T-helper 2 cell treated with Interferon-gamma antibody and Interleukin-4, amounts not matched to agents 5 μg/mL and 100 μg/mL, for 36 hours (primary cell): ENCODE measurements around the gene BCAR1.
A peak's percentile ranks its signal among the peaks of the same experiment; 100 is the strongest.
"Not testable (repeated sequence)": the region's sequence is repeated elsewhere in the genome, so short reads cannot be mapped to it uniquely, and the experiment has no call there.

Experiments
- DNase-seq: peaks from one replicate; pipeline ENCODE4 v3.0.0; 2021; ENCODE audit warnings: low spot score
- H3K27ac Mint-ChIP-seq: one replicate; pipeline ENCODE4 v1.8.0; 2021; ENCODE audit warnings: mild to moderate bottlenecking, mixed read lengths
- H3K27me3 Mint-ChIP-seq: one replicate; pipeline ENCODE4 v1.8.0; 2021; ENCODE audit warnings: low read depth, mixed read lengths
- H3K36me3 Mint-ChIP-seq: one replicate; pipeline ENCODE4 v1.8.0; 2021; ENCODE audit warnings: low read depth, mixed read lengths
- H3K4me1 Mint-ChIP-seq: one replicate; pipeline ENCODE4 v1.8.0; 2021; ENCODE audit warnings: low read depth, mixed read lengths
- H3K4me3 Mint-ChIP-seq: one replicate; pipeline ENCODE4 v1.8.0; 2022; ENCODE audit warnings: mild to moderate bottlenecking, moderate library complexity, mixed read lengths
- H3K9me3 Mint-ChIP-seq: one replicate; pipeline ENCODE4 v1.8.0; 2021; ENCODE audit warnings: mixed read lengths

Gene BCAR1

GRCh38 chr16:75281826-75282225, 30.4 kb upstream of the BCAR1 start:
- no peak overlapping the region for H3K27ac Mint-ChIP-seq
- H3K4me1 Mint-ChIP-seq: no peaks in the 10 kb centered on the region
- no peak overlapping the region for H3K4me3 Mint-ChIP-seq
- no peaks in the 10 kb centered on the region for H3K9me3 Mint-ChIP-seq
- H3K36me3 Mint-ChIP-seq: peaks cover 4% of the 10 kb centered on the region
- H3K27me3 Mint-ChIP-seq: peaks cover 37% of the 10 kb centered on the region
- DNase-seq: no peak

GRCh38 chr16:75281009-75281408, 29.6 kb upstream of the BCAR1 start:
- H3K9me3 Mint-ChIP-seq, DNase-seq, H3K27ac Mint-ChIP-seq, H3K4me1 Mint-ChIP-seq, H3K36me3 Mint-ChIP-seq, H3K4me3 Mint-ChIP-seq: not testable (repeated sequence)
- H3K27me3 Mint-ChIP-seq: peaks cover 34% of the 10 kb centered on the region

- Mint-ChIP-seq H3K27me3 (peaks cover 30% of the 10 kb centered on the region), H3K4me1 (no peaks in the 10 kb centered on the region), H3K36me3 (no peaks in the 10 kb centered on the region), H3K4me3 (no peak overlapping the region), H3K27ac (no peak overlapping the region), H3K9me3 (no peaks in the 10 kb centered on the region)
- no peak for DNase-seq
These were observed 28.9 kb upstream of the BCAR1 start for GRCh38 chr16:75280331-75280804.

- H3K27me3 Mint-ChIP-seq: peaks cover 35% of the 10 kb centered on the region
- H3K36me3 Mint-ChIP-seq: no peaks in the 10 kb centered on the region
- H3K27ac Mint-ChIP-seq: no peak overlapping the region
- no peaks in the 10 kb centered on the region for H3K4me1 Mint-ChIP-seq
- no peak overlapping the region for H3K4me3 Mint-ChIP-seq
- no peak for DNase-seq
- no peaks in the 10 kb centered on the region for H3K9me3 Mint-ChIP-seq
These were observed 27.9 kb upstream of the BCAR1 start for GRCh38 chr16:75279305-75279704.

GRCh38 chr16:75273054-75273925, 21.9 kb upstream of the BCAR1 start:
- Mint-ChIP-seq H3K9me3 (no peaks in the 10 kb centered on the region), H3K4me3 (no peak overlapping the region), H3K36me3 (no peaks in the 10 kb centered on the region), H3K4me1 (no peaks in the 10 kb centered on the region), H3K27me3 (peaks cover 23% of the 10 kb centered on the region), H3K27ac (no peak overlapping the region)
- DNase-seq: no peak

GRCh38 chr16:75272629-75273028, 21.2 kb upstream of the BCAR1 start:
- H3K4me1 Mint-ChIP-seq, H3K36me3 Mint-ChIP-seq, DNase-seq, H3K27ac Mint-ChIP-seq, H3K4me3 Mint-ChIP-seq, H3K9me3 Mint-ChIP-seq: not testable (repeated sequence)
- peaks cover 23% of the 10 kb centered on the region for H3K27me3 Mint-ChIP-seq

- no peak for DNase-seq
- no peak overlapping the region for H3K4me3 Mint-ChIP-seq
- no peaks in the 10 kb centered on the region for H3K36me3 Mint-ChIP-seq
- no peaks in the 10 kb centered on the region for H3K9me3 Mint-ChIP-seq
- no peak overlapping the region for H3K27ac Mint-ChIP-seq
- no peaks in the 10 kb centered on the region for H3K4me1 Mint-ChIP-seq
- H3K27me3 Mint-ChIP-seq: peaks cover 25% of the 10 kb centered on the region
These were observed 20.7 kb upstream of the BCAR1 start for GRCh38 chr16:75272097-75272551.

- Mint-ChIP-seq H3K9me3 (no peaks in the 10 kb centered on the region), H3K27ac (no peak overlapping the region), H3K27me3 (peaks cover 26% of the 10 kb centered on the region), H3K36me3 (no peaks in the 10 kb centered on the region), H3K4me3 (no peak overlapping the region), H3K4me1 (no peaks in the 10 kb centered on the region)
- DNase-seq: no peak
These were observed 20.1 kb upstream of the BCAR1 start for GRCh38 chr16:75271441-75272096.

- not testable (repeated sequence) for DNase-seq, H3K36me3 Mint-ChIP-seq, H3K4me3 Mint-ChIP-seq, H3K9me3 Mint-ChIP-seq, H3K4me1 Mint-ChIP-seq, H3K27ac Mint-ChIP-seq
- H3K27me3 Mint-ChIP-seq: peaks cover 32% of the 10 kb centered on the region
These were observed 17.9 kb upstream of the BCAR1 start for GRCh38 chr16:75269358-75269757.

- H3K4me3 Mint-ChIP-seq: no peak overlapping the region
- no peaks in the 10 kb centered on the region for H3K36me3 Mint-ChIP-seq
- DNase-seq: no peak
- peaks cover 41% of the 10 kb centered on the region for H3K27me3 Mint-ChIP-seq
- no peaks in the 10 kb centered on the region for H3K9me3 Mint-ChIP-seq
- no peaks in the 10 kb centered on the region for H3K4me1 Mint-ChIP-seq
- H3K27ac Mint-ChIP-seq: no peak overlapping the region
These were observed 16.3 kb upstream of the BCAR1 start for GRCh38 chr16:75267631-75268264.

GRCh38 chr16:75266738-75267630, 15.6 kb upstream of the BCAR1 start:
- peaks cover 39% of the 10 kb centered on the region for H3K27me3 Mint-ChIP-seq

GRCh38 chr16:75265911-75266701, 14.7 kb upstream of the BCAR1 start:
- H3K27ac Mint-ChIP-seq: no peak overlapping the region
- peaks cover 35% of the 10 kb centered on the region for H3K27me3 Mint-ChIP-seq
- no peaks in the 10 kb centered on the region for H3K4me1 Mint-ChIP-seq
- peak overlapping the region; percentile 47 for H3K4me3 Mint-ChIP-seq
- H3K9me3 Mint-ChIP-seq: no peaks in the 10 kb centered on the region
- no peak for DNase-seq
- no peaks in the 10 kb centered on the region for H3K36me3 Mint-ChIP-seq

More at GRCh38 chr16:75266738-75267630, 15.6 kb upstream of the BCAR1 start:
- H3K4me1 Mint-ChIP-seq: no peaks in the 10 kb centered on the region
- peak overlapping the region; percentile 47 for H3K4me3 Mint-ChIP-seq
- no peak overlapping the region for H3K27ac Mint-ChIP-seq
- no peaks in the 10 kb centered on the region for H3K9me3 Mint-ChIP-seq
- DNase-seq: no peak
- no peaks in the 10 kb centered on the region for H3K36me3 Mint-ChIP-seq
